Measurements from ENCODE around the gene PTCH2. TPM values are rescaled to one million over a fixed set of nuclear protein-coding genes. Genes with fewer than 3 reads are reported as not detected.

The PTCH2 gene
- total and polyA plus RNA-seq, 2 of the 13 experiments (the other 11 are each of a cell fraction or from before 2014, with no cell fraction given), result 0.60 to 1.5 TPM

- peak; percentile 93 for TF ChIP-seq ZNF557 (CRISPR knock-in tag; IDR thresholded peaks at IDR 0.05)
- TF ChIP-seq TBX3 (IDR thresholded peaks at IDR 0.05; ENCODE audit: borderline replicate concordance), result peak; percentile 31; the same call in 1 of the 2 replicates
- TF ChIP-seq ZNF607 (CRISPR knock-in tag; IDR thresholded peaks at IDR 0.05; ENCODE audit: borderline replicate concordance), result no peak; the same call in 1 of the 2 replicates
- TF ChIP-seq XBP1 (CRISPR knock-in tag; IDR thresholded peaks at IDR 0.05), result peak; percentile 93
- peak; percentile 60; the same call in 1 of the 2 replicates for TF ChIP-seq PAWR (CRISPR knock-in tag; IDR thresholded peaks at IDR 0.05; ENCODE audit: borderline replicate concordance)
- 0 out of 2 replicates have a peak, but pooled peaks have one; percentile 73 for TF ChIP-seq U2AF2 (IDR thresholded peaks at IDR 0.05; ENCODE audit: low read depth, low read length)
- TF ChIP-seq ZNF709 (CRISPR knock-in tag; IDR thresholded peaks at IDR 0.05), result no peak; the same call in 1 of the 2 replicates
- no peak for TF ChIP-seq CENPX (CRISPR knock-in tag; IDR thresholded peaks at IDR 0.05)
- no peak for TF ChIP-seq SSRP1 (CRISPR knock-in tag; IDR thresholded peaks at IDR 0.05)
- peak; percentile 80; the same call in 1 of the 2 replicates for TF ChIP-seq HES4 (CRISPR knock-in tag; IDR thresholded peaks at IDR 0.05; ENCODE audit: borderline replicate concordance)
- peak; percentile 71; the same call in 1 of the 2 replicates for TF ChIP-seq SMYD3 (CRISPR knock-in tag; IDR thresholded peaks at IDR 0.05)
- no peak for TF ChIP-seq NBN (conservative IDR thresholded peaks at IDR 0.05)
- peak; percentile 45; the same call in 1 of the 2 replicates for TF ChIP-seq ZKSCAN1 (IDR thresholded peaks at IDR 0.05; ENCODE audit: low read length)
- TF ChIP-seq BCL6 (CRISPR knock-in tag; IDR thresholded peaks at IDR 0.05), result no peak; the same call in 1 of the 2 replicates
- TF ChIP-seq MTA3 (CRISPR knock-in tag; IDR thresholded peaks at IDR 0.05), result no peak
- no peak; the same call in 1 of the 2 replicates for TF ChIP-seq ETV6 (CRISPR knock-in tag; conservative IDR thresholded peaks at IDR 0.05)
- no peak; the same call in 1 of the 2 replicates for TF ChIP-seq ZSCAN9 (CRISPR knock-in tag; IDR thresholded peaks at IDR 0.05; ENCODE audit: borderline replicate concordance)
- no peak for TF ChIP-seq CEBPZ (IDR thresholded peaks at IDR 0.05; ENCODE audit: low read length)
- 0 out of 2 replicates have a peak, but pooled peaks have one; percentile 55 for TF ChIP-seq ZNF280D (CRISPR knock-in tag; IDR thresholded peaks at IDR 0.05)
- peak; percentile 96 for TF ChIP-seq RXRA (CRISPR knock-in tag; IDR thresholded peaks at IDR 0.05)
- TF ChIP-seq ZNF574 (CRISPR knock-in tag; IDR thresholded peaks at IDR 0.05), result peak; percentile 92
These were observed 67.7 kb downstream of the PTCH2 start, which contains the start of gene RPS8 (continued) for GRCh38 chr1:44775078-44775929.

All from HepG2 (cell line).